Renal cortex interstitium (tissue), 15 donors: ENCODE data around the gene CAV1. TPM values are rescaled to one million over a fixed set of nuclear protein-coding genes. Genes with fewer than 3 reads are reported as not detected.
A peak's percentile ranks its signal among the peaks of the same experiment; 100 is the strongest.
"Not testable (repeated sequence)": the region's sequence is repeated elsewhere in the genome, so short reads cannot be mapped to it uniquely, and the experiment has no call there.

Source experiments
- DNase-seq, 11 donors: peaks; one replicate each; pipeline ENCODE4 v3.0.0-alpha.2; 2013; ENCODE audit warnings: low read depth in 9 of 11, low spot score in 4 of 11; ENCODE audit errors: extremely low read depth in 1 of 11
- long read RNA-seq, 16 experiments: transcript quantifications; one replicate each; lab custom pipeline, GENCODE V29; 2026
- polyA plus RNA-seq, 3 donors: library from polyadenylated mRNA; unstranded; fragments of 120-200 nt; gene quantifications; one replicate each; pipeline ENCODE4 v1.2.1, GENCODE V29; 2013; ENCODE audit not compliant: insufficient read length in 3 of 3

The CAV1 gene, protein sequence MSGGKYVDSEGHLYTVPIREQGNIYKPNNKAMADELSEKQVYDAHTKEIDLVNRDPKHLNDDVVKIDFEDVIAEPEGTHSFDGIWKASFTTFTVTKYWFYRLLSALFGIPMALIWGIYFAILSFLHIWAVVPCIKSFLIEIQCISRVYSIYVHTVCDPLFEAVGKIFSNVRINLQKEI
- polyA plus RNA-seq = 10 to 100 TPM; 22.9 to 30.6 (median 24.1) TPM
- long read RNA-seq, donor 1, partial matches to known transcripts = 0 of 6 reads
- long read RNA-seq, donor 1, other reads (novel, unspliced or antisense) = 0 of 6 reads
- long read RNA-seq, donor 2, transcript CAV1-201 (3 exons, 2,704 nt) = major isoform, 5 of 7 reads
- long read RNA-seq, donor 2, partial matches to known transcripts = 0 of 7 reads
- long read RNA-seq, donor 2, other reads (novel, unspliced or antisense) = 0 of 7 reads
- long read RNA-seq, donor 3, transcript CAV1-201 (3 exons, 2,704 nt) = major isoform, 7 of 17 reads
- long read RNA-seq, donor 3, partial matches to known transcripts = 5 of 17 reads
- long read RNA-seq, donor 3, other reads (novel, unspliced or antisense) = 0 of 17 reads
- long read RNA-seq, donor 4, transcript CAV1-202 (2 exons, 2,628 nt) = major isoform, 5 of 11 reads
- long read RNA-seq, donor 4, partial matches to known transcripts = 0 of 11 reads
- long read RNA-seq, donor 4, other reads (novel, unspliced or antisense) = 0 of 11 reads
- long read RNA-seq, donor 5 = 0 reads
- long read RNA-seq, donor 6, partial matches to known transcripts = 0 of 5 reads
- long read RNA-seq, donor 6, other reads (novel, unspliced or antisense) = 0 of 5 reads
- long read RNA-seq, donor 7, transcript CAV1-201 (3 exons, 2,704 nt) = minor isoform, 5 of 19 reads
- long read RNA-seq, donor 7, transcript CAV1-202 (2 exons, 2,628 nt) = major isoform, 7 of 19 reads
- long read RNA-seq, donor 7, partial matches to known transcripts = 6 of 19 reads
- long read RNA-seq, donor 7, other reads (novel, unspliced or antisense) = 0 of 19 reads
- long read RNA-seq, donor 8 = 0 reads
- long read RNA-seq, donor 9, transcript CAV1-202 (2 exons, 2,628 nt) = major isoform, 5 of 10 reads
- long read RNA-seq, donor 9, transcript CAV1-201 (3 exons, 2,704 nt) = major isoform, 5 of 10 reads
- long read RNA-seq, donor 9, partial matches to known transcripts = 0 of 10 reads
- long read RNA-seq, donor 9, other reads (novel, unspliced or antisense) = 0 of 10 reads
- long read RNA-seq, donor 10, transcript CAV1-202 (2 exons, 2,628 nt) = major isoform, 7 of 14 reads
- long read RNA-seq, donor 10, transcript CAV1-201 (3 exons, 2,704 nt) = minor isoform, 6 of 14 reads
- long read RNA-seq, donor 10, partial matches to known transcripts = 0 of 14 reads
- long read RNA-seq, donor 10, other reads (novel, unspliced or antisense) = 0 of 14 reads
- long read RNA-seq, donor 11, partial matches to known transcripts = 0 of 6 reads
- long read RNA-seq, donor 11, other reads (novel, unspliced or antisense) = 0 of 6 reads
- long read RNA-seq, donor 12, transcript CAV1-201 (3 exons, 2,704 nt) = major isoform, 8 of 20 reads
- long read RNA-seq, donor 12, partial matches to known transcripts = 11 of 20 reads
- long read RNA-seq, donor 12, other reads (novel, unspliced or antisense) = 0 of 20 reads
- long read RNA-seq, donor 13 = 0 reads
- long read RNA-seq, donor 14, partial matches to known transcripts = 0 of 5 reads
- long read RNA-seq, donor 14, other reads (novel, unspliced or antisense) = 0 of 5 reads
- long read RNA-seq, donor 15, partial matches to known transcripts = 0 of 4 reads
- long read RNA-seq, donor 15, other reads (novel, unspliced or antisense) = 0 of 4 reads
- long read RNA-seq, donor 16, transcript CAV1-201 (3 exons, 2,704 nt) = major isoform, 7 of 17 reads
- long read RNA-seq, donor 16, partial matches to known transcripts = 5 of 17 reads
- long read RNA-seq, donor 16, other reads (novel, unspliced or antisense) = 0 of 17 reads

- DNase-seq = peak in 2 of 11 donors; percentile 16 to 30
These were observed at the start of gene CAV1 for GRCh38 chr7:116524609-116525297. Gene CAV1 (plus strand): TSS chr7:116525036. CDS start chr7:116525063, 27 bp downstream.

DNA sequence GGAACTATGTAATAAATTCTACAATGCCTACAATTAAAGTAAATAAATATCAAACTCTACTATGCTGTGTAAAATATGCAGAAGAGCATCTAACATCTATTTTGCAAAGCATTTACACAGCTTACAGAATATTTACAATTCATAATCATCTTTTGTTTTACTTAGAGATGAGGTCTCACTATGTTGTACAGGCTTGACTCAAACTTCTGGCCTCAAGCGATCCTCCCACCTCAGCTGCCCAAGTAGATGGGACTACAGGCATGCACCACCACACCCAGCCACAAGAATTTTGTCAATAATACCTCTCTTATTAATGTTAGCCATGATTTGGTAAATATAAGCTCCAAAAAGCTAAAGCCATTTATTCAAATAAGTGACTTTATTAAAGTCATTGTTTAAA is 47.2 kb upstream of the CAV1 start:
- DNase-seq = no peak

GRCh38 chr7:116478834-116479233 is 46.0 kb upstream of the CAV1 start:
- DNase-seq = no peak

DNA sequence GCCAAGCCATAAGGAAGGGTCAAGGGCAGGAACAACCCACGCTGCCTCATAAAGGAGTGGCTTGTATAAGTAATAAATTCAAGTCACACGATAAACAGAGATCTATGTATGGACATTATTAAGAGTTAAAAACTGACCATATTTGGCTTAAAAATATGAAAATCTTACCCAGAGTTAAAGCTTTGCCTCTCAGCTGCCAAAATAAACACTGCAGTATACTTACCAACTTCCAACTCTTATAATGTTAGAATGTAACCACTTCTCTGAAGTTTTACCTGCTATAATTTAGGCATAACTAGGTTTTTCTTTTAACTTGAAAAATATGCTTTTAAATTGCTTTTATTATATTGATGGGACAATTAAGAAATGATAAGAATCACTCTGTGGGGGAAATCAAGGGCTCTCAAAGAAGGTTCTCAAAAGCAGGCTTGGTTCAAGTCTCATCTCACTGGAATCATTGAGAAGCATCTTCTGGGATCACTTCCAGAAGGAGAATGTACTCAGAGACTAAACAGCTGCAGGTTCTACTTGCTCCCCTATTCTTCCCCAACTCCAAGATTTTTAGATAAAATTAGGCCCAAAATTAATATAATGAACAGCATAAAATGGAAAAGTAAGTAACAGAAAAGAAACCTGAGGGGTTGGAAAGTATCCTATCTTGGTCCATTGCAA is 41.4 kb upstream of the CAV1 start:
- DNase-seq = no peak

GRCh38 chr7:116484389-116484788 is 40.4 kb upstream of the CAV1 start:
- DNase-seq = not testable (repeated sequence)

GRCh38 chr7:116487907-116488521 is 36.8 kb upstream of the CAV1 start:
- no peak for DNase-seq

DNA sequence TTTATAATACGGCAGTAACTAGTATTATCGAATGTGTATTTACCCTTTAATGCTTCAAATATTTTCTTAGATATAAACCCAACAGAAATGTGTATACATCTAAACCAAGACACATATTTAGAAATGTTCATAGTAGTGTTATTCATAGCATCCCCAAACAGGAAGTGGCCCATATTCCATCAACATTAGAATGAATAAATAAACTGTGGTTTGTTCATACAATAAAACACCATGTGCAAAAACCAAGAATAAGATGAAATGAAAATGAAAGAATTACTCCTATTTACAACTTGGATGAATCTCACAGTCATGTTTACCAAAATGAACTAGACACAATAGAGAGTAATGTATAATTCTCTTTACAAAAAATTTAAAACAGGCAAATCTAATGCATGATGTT is 34.5 kb upstream of the CAV1 start:
- DNase-seq = no peak

DNA sequence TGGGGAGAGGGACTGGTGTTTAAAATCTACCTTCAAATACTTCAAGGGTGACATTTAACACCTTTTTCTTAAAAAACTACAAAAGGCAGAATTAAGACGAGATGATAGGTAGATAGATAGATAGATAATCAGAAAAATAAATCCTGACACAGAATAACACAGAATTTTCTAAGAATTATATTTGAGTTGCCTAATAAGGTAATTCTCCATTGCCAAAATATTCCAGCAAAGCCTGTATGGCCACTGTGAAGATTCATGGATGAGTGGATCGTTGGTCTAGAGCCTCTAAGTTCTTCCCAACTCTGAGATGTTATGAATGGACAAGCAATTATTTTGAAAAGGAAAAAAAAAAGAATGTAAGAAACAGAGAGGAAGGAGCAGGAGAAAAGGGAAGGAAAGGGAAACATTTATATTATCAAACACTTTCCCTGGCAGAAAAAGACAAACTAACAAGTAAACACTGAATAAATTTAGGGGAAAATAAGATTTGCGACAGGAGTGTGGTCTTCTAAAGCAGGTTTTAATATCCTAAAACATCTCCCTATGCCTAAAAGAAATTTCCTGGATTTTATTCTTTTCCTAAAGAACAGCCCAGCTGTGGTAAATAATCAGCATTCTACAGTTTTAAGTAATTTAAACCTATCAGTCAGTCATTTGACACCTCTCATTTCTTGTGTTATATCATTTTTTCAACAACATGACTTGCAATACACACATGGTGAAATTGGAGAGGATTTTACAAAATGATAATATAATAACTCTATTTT is 32.8 kb upstream of the CAV1 start:
- DNase-seq = no peak

GRCh38 chr7:116492654-116493109 is 32.2 kb upstream of the CAV1 start:
- DNase-seq = no peak

DNA sequence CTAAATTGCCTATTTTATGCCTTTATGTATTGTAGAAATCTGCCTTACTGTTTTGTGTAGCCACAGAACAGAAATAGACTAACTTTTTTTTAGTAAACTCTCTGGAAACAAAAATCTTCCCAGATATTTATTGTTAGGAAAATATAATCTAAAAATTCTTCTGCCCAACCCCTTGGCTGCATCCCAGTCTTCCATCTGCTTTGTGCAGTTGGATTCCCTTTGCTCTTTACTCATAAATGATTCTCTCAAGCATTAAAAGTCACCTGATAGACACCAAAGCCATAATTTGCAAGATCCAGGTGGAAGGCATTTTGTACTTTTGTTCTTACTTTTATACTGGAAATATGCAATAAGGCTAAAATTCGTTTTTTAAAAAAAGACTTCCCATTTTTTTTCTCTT is 31.4 kb upstream of the CAV1 start:
- no peak for DNase-seq

DNA sequence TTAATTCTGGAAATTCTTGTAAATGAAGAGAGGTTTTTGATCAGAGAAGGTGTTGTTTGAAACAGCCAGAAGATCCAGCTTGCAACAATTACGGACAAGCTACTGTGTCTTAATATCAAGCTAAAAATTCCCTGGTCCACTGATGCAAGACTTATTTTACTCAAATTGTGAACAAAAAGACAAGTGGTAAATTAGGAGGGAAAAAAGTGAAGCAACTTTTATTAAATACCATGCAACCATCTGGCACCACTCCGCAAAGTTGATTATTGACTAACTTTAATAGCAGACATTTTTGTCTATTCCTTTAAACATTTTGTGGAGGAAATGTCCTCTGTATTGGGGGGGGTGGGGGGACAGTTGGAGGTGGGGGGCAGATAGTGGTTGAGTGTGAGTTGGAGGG is 30.4 kb upstream of the CAV1 start:
- no peak for DNase-seq

- no peak for DNase-seq
These were observed 29.1 kb upstream of the CAV1 start for GRCh38 chr7:116495736-116496135.

DNA sequence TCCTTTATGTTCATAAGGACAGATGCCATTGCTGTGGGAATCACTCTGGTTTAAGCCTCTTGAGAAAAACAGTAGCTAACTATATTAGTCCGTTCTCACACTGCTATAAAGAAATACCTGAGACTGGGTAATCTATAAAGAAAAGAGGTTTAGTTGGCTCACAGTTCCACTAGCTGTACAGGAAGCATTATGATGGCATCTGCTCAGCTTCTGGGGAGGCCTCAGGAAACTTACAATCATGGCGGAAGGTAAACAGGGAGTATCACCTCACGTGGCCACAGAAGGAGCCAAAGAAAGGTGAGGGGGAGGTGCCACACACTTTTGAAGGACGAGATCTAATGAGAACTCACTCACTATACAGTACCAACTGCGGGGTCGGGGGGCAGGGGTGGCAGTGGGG is 28.2 kb upstream of the CAV1 start:
- DNase-seq = no peak

DNA sequence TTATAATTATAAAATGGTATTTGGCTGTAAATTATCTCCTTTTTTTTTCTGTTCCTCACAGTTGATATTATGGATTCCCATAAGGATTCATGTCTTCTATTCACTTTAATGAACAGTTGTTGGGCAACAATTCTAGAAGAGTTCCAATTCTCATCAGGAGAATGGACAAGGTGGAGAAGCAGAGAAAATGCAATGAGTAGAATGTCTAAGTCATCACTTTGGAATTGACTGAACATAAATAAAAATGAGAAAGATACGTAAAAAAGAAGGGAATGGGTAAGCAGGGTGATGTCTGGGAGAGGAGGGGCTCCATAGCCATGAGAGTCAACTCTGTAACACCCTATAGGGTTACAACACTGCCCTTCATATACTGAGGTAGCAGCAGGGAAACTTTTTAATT is 27.1 kb upstream of the CAV1 start:
- DNase-seq = no peak

- DNase-seq = peak in 8 of 11 donors; percentile 13 to 42 (median 30)
These were observed 25.4 kb upstream of the CAV1 start, which contains the start of gene CAV2 for GRCh38 chr7:116499168-116500077. Gene CAV2 (plus strand): TSS chr7:116499738. CDS start chr7:116499782, 44 bp downstream.
